Adrenal gland (tissue), 5 donors: ENCODE data around the gene MYOM1.

Source experiments
- POLR2A ChIP-seq, 2 donors: fragments of 450-650 bp; IDR thresholded peaks; one replicate each; pipeline ENCODE4 v1.6.1; 2017; ENCODE audit warnings: antibody characterized with exemption in 2 of 2, mild to moderate bottlenecking in 2 of 2, moderate library complexity in 1 of 2
- TF ChIP-seq, protein P1 (sequence below), 6 experiments: fragments of 450-650 bp in 4 of 6; fragments of 200-600 bp in 2 of 6; sonication (generic) in 1 of 6; IDR thresholded peaks; 1 replicate in 5 of 6; 2 replicates in 1 of 6; pipeline versions ENCODE4 v1.5.1 to v1.8.0; 2016 to 2021; ENCODE audit warnings: antibody characterized with exemption in 6 of 6, mild to moderate bottlenecking in 2 of 6, moderate library complexity in 1 of 6
- donor health status: DM: no; HTN: no; CAD: no.

DNA sequence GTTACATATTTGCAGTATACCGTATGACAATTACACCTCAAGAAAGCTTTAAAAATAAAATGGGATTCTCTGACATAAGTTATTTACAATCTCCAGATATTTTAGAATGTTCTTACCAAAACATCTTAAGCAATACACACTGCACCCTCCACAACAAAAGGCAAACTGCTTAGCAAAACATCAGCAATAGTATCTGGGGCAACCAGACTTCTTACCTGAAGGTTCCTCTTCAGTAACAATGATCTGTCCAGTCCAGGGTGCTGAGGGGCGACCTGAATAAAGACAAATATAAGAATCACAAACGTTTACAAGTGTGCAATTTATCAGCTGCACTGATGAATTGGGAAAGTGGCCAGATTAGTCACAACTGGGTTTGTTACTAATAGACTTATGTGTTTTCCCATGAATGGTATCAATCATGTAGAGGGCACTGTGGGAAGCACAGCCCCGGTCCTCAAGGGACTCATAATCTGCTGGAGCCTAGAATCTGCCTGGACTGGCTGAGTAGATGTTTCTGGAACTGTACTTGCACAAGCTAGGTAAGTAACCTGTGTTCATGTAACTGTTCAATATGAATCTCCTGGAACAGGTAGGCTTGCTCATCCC, 70.7 kb downstream of the MYOM1 start:
- TF ChIP-seq, protein P1, sequence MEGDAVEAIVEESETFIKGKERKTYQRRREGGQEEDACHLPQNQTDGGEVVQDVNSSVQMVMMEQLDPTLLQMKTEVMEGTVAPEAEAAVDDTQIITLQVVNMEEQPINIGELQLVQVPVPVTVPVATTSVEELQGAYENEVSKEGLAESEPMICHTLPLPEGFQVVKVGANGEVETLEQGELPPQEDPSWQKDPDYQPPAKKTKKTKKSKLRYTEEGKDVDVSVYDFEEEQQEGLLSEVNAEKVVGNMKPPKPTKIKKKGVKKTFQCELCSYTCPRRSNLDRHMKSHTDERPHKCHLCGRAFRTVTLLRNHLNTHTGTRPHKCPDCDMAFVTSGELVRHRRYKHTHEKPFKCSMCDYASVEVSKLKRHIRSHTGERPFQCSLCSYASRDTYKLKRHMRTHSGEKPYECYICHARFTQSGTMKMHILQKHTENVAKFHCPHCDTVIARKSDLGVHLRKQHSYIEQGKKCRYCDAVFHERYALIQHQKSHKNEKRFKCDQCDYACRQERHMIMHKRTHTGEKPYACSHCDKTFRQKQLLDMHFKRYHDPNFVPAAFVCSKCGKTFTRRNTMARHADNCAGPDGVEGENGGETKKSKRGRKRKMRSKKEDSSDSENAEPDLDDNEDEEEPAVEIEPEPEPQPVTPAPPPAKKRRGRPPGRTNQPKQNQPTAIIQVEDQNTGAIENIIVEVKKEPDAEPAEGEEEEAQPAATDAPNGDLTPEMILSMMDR (IDR thresholded peaks at IDR 0.05): no peak
- TF ChIP-seq POLR2A (IDR thresholded peaks at IDR 0.05): no peak
